Measurements from ENCODE around the gene MYOCOS. TPM values are rescaled to one million over a fixed set of nuclear protein-coding genes. Genes with fewer than 3 reads are reported as not detected.

MYOCOS gene
- total RNA-seq, 3 donors from 2014 or later: not detected

DNA sequence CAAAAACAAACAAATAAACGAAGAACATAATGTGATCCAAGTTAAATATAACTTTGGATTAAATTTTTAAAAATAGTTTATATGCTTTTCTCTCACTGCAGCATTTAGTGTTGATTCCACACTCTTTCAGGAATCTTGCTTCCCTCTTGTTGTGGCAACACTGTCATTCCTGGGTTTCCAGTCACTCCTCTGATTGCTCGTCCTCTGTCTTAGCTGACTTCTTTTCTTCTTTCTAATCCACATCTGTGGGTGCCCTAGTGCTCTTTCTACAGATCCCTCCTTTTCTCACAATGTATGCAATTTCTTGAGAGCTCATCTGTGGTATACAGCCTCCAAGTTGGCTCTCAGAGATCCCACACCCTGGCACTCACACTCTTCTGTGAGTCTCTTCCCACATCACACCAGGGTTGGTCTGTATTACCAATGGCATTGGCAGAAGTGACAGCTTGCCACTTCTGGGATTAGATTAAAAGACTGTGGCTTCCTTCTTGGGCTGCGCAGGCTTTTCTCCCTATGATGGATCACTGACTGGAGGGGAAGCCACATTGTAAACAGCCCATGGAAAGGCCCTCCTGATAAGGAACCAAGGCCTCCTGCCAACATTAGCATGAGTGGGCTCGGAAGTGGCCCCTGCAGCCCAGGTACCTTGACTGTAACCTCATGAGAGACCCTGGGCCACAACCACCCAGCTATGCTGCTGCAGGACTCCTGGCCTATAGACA lies 42.0 kb downstream of the MYOCOS start:
- intact Hi-C loops (cut with DNase I, micrococcal nuclease): no loop called here

DNA sequence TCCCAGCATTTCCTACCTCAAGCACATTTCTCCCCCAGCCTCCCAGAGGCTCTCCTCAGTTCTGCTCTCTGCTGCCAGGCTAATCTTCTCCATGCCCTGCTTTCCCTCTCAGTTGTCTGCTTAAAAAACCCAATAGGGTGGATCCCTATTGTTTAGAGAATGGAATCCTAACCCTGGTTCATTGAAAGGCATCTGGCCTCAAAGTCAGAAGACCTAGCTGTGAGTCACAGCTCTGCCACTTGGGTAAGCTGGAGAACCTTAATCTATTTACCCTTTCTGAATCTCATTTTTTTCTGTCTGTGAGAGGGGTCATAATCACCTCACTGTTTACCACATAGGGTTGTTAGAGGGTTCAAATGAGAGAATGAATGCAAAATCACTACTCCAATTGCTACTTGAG lies 42.9 kb downstream of the MYOCOS start:
- Histone ChIP-seq H3K9me3 (no peaks in the 10 kb centered on the region), H3K4me3 (no peak overlapping the region), H3K4me1 (ENCODE audit: low read depth) (no peaks in the 10 kb centered on the region), H3K36me3 (ENCODE audit: low read depth) (no peaks in the 10 kb centered on the region)
- TF ChIP-seq, protein P1, sequence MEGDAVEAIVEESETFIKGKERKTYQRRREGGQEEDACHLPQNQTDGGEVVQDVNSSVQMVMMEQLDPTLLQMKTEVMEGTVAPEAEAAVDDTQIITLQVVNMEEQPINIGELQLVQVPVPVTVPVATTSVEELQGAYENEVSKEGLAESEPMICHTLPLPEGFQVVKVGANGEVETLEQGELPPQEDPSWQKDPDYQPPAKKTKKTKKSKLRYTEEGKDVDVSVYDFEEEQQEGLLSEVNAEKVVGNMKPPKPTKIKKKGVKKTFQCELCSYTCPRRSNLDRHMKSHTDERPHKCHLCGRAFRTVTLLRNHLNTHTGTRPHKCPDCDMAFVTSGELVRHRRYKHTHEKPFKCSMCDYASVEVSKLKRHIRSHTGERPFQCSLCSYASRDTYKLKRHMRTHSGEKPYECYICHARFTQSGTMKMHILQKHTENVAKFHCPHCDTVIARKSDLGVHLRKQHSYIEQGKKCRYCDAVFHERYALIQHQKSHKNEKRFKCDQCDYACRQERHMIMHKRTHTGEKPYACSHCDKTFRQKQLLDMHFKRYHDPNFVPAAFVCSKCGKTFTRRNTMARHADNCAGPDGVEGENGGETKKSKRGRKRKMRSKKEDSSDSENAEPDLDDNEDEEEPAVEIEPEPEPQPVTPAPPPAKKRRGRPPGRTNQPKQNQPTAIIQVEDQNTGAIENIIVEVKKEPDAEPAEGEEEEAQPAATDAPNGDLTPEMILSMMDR (IDR thresholded peaks at IDR 0.05): no peak
- DNase-seq: no peak
- ATAC-seq: no peak
- intact Hi-C loops (cut with DNase I, micrococcal nuclease): no loop called here

More for the DNA sequence above, 42.0 kb downstream of the MYOCOS start:
- Histone ChIP-seq H3K9me3 (no peaks in the 10 kb centered on the region), H3K4me1 (ENCODE audit: low read depth) (no peaks in the 10 kb centered on the region), H3K36me3 (ENCODE audit: low read depth) (no peaks in the 10 kb centered on the region), H3K4me3 (no peak overlapping the region)
- ATAC-seq: no peak
- TF ChIP-seq, protein P1 (IDR thresholded peaks at IDR 0.05): no peak
- no peak for DNase-seq

DNA sequence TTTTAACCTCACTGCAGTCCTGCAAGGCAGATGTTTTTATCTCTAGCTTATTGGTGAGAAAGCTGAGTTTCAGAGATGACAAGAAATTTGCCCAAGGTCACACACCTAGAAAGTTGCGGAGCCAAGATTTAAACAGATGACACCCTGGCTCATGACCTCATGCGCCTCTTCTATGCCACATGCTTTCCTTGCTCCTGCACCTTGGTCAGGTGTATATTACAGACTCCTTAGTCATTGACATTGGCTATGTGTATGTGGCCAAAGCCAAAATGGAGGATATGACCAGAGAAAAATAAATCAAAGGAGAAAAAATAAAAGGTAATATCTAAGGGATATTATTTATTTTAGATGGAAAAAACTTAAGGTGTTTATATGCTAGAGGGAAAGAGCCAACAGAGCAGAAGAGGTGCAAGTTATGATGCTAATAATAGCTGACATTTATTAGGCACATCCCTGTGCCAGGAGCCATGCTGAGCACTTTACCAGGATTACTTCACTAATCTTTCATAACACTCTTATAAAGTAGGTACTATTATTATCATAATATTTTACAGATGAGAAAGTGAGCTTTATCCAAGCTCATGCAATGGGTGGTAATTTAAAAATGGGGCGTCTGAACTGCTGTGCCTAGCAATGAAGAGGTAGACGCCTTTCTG lies 44.2 kb downstream of the MYOCOS start:
- intact Hi-C loops (cut with DNase I, micrococcal nuclease): no loop called here
- no peak for DNase-seq
- no peak overlapping the region for H3K4me3 ChIP-seq
- ATAC-seq: no peak
- H3K9me3 ChIP-seq: no peaks in the 10 kb centered on the region
- H3K36me3 ChIP-seq (ENCODE audit: low read depth): no peaks in the 10 kb centered on the region
- TF ChIP-seq, protein P1 (IDR thresholded peaks at IDR 0.05): no peak
- no peaks in the 10 kb centered on the region for H3K4me1 ChIP-seq (ENCODE audit: low read depth)

DNA sequence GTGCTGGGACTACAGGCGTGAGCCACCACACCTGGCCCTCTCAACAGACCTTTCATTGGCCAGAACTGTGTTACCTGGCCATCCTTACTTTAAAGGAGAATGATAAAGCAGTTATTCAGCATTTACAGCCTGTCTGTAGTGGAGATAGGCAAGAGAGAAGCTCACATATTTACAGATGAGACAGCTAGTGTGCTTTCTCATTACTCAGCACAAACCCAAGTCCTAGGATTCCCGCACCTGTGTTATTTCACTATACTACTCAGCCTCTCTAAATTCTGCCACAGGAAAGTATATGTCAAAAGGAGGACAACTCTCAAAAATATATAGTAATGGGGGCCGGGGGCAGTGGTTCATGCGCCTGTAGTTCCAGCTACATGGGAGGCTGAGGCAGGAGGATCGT lies 46.3 kb downstream of the MYOCOS start:
- Histone ChIP-seq H3K4me3 (no peak overlapping the region), H3K36me3 (ENCODE audit: low read depth) (no peaks in the 10 kb centered on the region), H3K4me1 (ENCODE audit: low read depth) (no peaks in the 10 kb centered on the region), H3K9me3 (no peaks in the 10 kb centered on the region)
- intact Hi-C loops (cut with DNase I, micrococcal nuclease): no loop called here
- DNase-seq (no peak), ATAC-seq (no peak)
- TF ChIP-seq, protein P1 (IDR thresholded peaks at IDR 0.05): no peak

DNA sequence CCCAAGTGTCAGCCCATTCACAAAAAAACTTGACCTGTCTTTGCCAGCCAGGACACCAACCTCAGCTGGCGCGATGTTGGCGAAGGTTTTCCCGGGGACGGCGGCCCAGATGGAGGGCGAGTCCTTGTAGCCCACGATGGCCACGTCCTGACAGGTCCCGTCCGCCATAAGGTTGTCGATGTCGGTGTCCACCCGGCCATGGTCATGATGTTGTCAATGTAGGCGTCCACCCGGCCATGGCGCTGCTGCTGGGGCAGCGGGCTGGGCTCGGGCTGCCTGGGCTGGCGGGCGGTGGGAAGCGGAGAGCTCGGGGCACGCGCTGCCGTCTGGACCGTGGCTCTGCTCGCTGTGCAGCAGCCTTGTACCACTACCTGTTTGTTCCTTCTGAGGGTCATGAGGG lies 48.7 kb downstream of the MYOCOS start:
- Histone ChIP-seq H3K4me3 (no peak overlapping the region), H3K4me1 (ENCODE audit: low read depth) (no peaks in the 10 kb centered on the region), H3K36me3 (ENCODE audit: low read depth) (no peaks in the 10 kb centered on the region), H3K9me3 (no peaks in the 10 kb centered on the region)
- DNase-seq: no peak
- TF ChIP-seq, protein P1 (IDR thresholded peaks at IDR 0.05): no peak
- intact Hi-C loops (cut with DNase I, micrococcal nuclease): no loop called here
- no peak for ATAC-seq
